GM23338 (cell line): Measurements from ENCODE around the gene WNT7A.

Experiments
- CREB1 ChIP-seq: fragments of 250-450 bp; sonication (Bioruptor Pico); IDR thresholded peaks from 2 replicates; pipeline ENCODE4 v1.5.0; 2020; ENCODE audit warnings: low read depth, mild to moderate bottlenecking, moderate library complexity
- TF ChIP-seq, protein P1 (sequence below), 2 experiments: fragments of 200-600 bp in 1 of 2; sonication (generic) in 1 of 2; conservative IDR thresholded peaks; 2 replicates each; pipeline versions ENCODE4 v1.5.1 to v1.6.1; 2016 to 2017; ENCODE audit warnings: antibody characterized with exemption in 2 of 2, low read depth in 2 of 2, mild to moderate bottlenecking in 2 of 2, moderate library complexity in 1 of 2

GRCh38 chr3:13874891-13875290 is 5.0 kb downstream of the WNT7A start:
- TF ChIP-seq, protein P1, sequence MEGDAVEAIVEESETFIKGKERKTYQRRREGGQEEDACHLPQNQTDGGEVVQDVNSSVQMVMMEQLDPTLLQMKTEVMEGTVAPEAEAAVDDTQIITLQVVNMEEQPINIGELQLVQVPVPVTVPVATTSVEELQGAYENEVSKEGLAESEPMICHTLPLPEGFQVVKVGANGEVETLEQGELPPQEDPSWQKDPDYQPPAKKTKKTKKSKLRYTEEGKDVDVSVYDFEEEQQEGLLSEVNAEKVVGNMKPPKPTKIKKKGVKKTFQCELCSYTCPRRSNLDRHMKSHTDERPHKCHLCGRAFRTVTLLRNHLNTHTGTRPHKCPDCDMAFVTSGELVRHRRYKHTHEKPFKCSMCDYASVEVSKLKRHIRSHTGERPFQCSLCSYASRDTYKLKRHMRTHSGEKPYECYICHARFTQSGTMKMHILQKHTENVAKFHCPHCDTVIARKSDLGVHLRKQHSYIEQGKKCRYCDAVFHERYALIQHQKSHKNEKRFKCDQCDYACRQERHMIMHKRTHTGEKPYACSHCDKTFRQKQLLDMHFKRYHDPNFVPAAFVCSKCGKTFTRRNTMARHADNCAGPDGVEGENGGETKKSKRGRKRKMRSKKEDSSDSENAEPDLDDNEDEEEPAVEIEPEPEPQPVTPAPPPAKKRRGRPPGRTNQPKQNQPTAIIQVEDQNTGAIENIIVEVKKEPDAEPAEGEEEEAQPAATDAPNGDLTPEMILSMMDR (conservative IDR thresholded peaks at IDR 0.05; ENCODE audit: low read depth in 2 of 2) = no peak
- no peak for TF ChIP-seq CREB1 (CRISPR knock-in tag)
